Esophagus mucosa (tissue), 1 donor: ENCODE results near the gene SPSB1. TPM values are rescaled to one million over a fixed set of nuclear protein-coding genes. Genes with fewer than 3 reads are reported as not detected.
A peak's percentile ranks its signal among the peaks of the same experiment; 100 is the strongest.

Experiments
- ATAC-seq: fragments of 200-7000 bp; cut with Tn5 transposase; one replicate; pipeline ENCODE4 v1.9.1; 2020
- total RNA-seq: library from RNA; stranded (reverse); gene quantifications from one replicate; pipeline ENCODE4 v1.2.4, GENCODE V29; 2023
- donor health status: DM: yes; HTN: yes; CAD: no.

SPSB1 gene
- total RNA-seq, 1 donor from 2014 or later: 15.5 TPM

DNA sequence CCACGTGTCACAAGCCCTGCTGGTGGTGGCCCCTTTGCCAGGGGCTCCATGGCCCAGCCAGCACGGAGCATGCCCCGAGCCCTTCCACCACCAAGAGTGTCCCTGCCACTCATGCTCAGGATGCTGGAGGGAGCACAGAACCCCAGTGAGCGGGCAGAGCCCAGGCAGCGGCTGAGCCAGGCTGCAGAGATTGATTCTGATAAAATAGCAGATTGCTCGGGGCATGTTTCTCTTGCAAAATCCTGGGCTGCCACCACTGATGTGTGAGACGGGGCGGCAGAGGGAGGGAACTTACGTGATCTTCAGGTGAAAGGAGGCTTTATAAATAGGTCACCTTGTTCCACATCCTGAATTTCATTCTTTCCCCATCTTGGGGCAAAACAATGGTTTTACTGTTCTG, 53.2 kb downstream of the SPSB1 start:
- ATAC-seq: no peak

DNA sequence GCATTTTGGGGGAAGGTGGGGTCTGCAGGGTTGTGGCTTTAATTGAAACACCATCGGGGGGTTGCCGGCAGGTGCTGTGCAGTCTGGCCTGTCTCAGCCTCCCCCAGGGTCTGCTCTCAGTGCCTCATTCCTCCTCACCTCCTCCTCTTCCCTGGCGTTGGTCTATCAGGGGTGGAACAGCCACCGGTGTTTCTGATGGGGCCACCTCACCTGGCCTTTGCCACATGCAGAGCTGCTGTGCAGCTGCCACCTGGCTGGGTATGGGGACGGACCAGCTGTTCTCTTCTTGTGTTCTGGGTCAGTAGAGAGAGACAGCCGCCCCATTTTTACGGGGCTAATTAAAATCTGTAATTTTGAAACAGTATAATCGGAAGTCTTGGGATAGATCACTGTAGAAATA, 53.9 kb downstream of the SPSB1 start:
- no peak for ATAC-seq

DNA sequence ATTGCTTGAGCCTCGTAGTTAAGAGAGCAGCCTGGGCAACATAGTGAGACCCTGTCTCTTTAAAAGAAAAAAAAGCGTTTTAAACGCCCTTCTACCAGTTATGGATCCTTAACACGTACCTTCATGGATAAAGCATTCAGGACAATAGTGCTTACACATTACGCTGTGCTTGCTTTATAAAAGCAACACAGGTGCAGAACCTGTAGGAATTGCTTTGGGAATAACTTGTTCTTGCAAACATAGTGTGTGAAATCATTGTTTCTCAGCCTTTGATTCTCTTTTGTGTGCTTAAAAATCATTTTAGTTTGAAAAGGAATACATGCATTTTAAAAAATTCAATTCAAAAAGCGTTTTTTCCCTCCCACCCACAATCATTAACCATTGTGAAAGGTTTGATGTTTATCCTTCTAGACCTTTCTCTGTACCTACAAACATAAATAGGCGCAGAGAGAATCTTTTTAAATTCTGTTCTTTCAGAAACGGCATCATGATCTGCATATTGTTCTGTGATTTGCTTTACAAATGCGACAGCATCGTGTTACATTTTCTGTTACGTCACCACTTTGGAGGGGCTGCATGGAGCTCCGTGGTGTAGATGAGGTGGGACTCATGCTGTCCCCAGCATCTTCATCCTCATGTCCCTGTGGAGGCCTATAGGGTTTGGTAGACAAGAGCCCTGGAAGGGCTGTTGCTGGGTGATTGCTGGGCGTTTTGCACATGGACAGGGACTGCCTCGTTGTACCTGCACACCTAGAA, 54.6 kb downstream of the SPSB1 start:
- ATAC-seq: no peak

DNA sequence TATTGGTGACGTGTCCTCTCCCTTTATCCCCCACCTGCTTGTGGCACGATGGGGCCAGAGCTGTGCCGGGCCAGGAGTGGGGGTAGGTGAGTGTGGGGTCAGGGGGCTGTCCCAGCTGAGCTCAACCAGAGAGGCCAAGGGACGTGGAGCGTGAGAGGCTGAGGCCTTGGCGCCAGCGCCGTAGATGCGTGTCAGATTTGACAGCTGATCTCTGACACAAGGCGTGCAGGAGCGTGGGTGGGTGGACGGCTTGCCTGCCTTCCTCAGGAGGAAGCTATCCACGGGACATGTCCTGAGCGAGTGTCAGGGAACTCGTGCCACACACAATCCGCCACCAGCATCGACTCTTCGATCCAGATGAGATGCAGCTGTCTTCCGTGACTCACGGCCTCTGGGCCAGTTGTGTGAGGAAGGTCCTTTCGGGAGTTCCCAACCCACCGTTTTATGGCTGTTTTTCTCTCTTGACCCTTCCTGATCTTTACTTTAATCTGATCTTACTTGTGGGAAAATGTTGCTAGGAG, 56.7 kb downstream of the SPSB1 start:
- ATAC-seq: no peak

DNA sequence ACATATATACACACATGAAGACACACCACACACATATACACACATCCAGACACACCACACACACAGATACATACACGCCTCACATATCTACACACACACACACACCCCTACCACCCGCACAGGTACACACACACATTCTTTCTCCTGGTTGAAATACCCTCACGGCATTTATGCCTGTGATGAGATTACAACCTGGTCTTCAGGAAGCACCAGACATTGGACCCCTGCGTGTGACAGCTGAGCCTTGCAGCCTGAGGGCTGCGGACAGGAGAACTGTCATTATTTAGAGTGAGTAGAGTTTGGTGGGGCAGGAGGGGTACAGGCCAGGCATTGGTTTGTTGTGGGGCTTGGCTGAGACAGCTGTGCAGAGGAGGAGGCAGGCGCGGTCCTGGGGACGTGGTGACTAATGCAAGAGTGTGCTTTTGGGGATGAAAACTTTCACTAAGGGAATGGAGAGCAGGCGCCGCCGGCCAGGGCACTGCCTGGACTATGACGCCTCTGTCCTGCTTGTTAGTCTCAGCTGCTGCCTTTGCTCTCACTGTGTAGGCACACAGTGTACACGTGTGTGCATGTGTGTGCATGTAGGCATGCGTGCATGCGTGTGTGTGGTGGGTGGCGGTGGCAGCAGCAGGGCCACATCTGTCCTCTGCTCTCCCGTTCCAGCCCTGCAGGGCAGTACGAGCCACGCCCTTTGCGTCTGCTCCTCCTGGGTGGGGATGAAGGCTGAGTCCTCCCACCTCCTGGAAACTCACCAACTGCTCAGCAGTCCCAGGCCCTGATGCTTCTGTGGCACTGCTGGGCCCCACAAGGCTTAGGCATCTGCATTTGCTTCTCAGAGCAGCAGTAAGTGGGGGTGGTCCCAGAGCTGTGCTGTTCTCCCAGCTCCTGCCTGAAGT, 57.6 kb downstream of the SPSB1 start:
- ATAC-seq: peak; percentile 51

DNA sequence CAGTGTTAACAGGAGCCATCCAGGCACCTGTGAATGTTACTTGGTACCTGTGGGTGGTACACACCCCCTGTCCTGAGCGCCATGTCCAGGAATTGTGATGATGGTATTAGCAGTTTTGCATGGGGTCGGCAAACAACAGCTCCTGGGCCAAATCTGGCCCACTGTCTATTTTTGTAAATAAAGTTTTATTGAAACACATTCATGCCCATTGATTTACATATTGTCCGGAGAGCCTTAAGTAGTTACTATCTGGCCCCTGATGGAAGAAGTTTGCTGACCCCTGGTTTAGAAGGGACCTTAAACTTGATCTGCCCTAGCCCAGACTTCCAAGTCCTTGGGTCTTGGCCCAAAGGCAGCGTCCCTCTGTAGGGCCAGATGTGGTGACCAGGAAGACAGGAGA, 58.3 kb downstream of the SPSB1 start:
- ATAC-seq: no peak

DNA sequence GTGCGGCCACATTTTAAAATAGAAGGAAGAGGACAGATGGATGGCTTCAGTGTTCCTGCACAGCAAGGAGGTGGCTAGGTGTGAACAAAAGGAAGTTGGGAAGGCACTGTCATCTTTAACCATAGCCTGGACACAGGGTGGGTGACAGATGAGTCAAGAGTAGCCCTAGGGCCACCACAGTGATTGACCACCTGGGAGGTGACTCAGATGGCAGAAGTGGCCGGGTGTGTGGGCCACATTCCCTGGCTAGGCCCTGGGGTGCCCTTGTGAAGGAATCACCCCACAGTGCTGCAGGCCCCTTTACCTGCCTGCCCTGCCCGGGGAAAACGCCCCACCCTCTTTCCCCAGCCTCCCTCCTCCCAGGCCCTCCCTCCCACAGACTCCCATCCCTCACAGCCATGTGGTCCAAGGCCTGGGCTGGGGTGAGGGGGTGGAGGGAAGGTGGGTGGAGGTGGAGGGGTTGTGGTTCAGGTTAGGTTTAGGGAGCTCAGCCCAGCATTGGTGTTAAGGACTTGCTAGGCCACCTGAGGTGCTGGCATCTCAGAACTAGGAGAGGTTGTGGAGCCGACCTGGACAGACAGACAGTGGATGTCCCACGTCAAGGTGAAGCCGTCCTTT, 59.1 kb downstream of the SPSB1 start:
- ATAC-seq: no peak

DNA sequence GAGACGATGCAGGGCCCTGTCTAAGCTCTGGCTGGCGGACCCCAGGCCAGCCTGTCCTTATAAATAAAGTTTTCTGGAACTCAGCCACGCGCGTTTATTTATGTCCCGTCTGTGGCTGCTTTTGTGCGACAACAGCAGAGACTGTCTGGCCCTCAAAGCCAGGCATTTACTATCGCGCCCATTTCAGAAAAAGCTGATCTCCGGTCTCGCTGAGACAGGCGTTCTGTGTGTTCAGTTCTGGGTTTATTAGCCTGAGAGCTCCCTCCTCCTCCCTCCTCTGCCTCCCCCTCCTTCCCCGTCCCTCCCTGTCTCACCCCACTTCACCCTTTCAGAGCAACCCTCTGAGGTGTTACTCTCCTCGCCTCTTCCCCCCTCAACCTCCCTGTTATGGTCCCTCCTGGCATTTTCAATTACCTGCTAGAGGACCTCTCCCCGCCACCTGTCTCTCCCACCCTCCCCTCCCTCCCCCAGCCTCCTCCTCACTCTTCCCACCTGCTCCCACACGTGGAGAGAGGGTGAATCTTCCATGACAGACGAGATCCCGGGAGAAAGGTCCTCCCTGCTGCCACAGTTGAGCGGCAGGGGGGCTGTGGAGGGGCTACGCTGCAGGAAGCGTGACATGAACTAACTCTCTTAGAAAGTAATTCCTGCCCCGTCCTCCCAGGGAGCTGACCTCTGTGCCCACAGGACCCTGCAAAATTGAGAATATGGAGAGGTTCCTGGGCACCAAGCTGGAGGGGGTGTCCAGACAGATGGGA, 59.9 kb downstream of the SPSB1 start:
- no peak for ATAC-seq

DNA sequence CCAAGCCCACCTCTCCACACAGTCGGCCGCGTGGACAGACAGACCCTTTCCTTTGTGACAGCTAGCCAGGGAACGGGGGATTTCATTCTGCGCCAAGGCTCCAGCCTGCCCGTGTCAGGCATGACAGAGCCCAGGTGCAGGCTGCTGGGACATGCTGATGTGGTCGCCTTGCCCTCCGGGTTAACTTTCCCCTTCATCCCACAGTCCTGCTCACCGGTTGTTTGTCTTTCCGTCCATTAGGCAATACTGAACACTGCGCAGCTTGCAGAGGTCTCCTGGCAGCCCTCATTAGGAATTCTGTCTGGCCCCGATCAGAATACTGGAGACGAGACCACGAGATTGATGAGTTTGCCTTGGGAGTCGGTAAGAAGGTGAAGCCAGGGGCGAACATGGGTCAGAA, 62.8 kb downstream of the SPSB1 start:
- ATAC-seq: no peak

DNA sequence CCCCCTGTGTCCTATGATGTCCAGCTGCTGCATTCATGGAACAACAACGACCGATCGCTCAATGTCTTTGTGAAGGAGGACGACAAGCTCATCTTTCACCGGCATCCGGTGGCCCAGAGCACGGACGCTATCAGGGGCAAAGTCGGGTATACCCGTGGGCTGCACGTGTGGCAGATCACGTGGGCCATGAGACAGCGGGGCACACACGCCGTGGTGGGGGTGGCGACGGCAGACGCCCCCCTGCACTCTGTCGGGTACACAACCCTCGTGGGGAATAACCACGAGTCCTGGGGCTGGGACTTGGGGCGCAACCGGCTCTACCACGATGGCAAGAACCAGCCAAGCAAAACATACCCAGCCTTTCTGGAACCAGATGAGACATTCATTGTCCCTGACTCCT, 63.3 kb downstream of the SPSB1 start:
- ATAC-seq: no peak

DNA sequence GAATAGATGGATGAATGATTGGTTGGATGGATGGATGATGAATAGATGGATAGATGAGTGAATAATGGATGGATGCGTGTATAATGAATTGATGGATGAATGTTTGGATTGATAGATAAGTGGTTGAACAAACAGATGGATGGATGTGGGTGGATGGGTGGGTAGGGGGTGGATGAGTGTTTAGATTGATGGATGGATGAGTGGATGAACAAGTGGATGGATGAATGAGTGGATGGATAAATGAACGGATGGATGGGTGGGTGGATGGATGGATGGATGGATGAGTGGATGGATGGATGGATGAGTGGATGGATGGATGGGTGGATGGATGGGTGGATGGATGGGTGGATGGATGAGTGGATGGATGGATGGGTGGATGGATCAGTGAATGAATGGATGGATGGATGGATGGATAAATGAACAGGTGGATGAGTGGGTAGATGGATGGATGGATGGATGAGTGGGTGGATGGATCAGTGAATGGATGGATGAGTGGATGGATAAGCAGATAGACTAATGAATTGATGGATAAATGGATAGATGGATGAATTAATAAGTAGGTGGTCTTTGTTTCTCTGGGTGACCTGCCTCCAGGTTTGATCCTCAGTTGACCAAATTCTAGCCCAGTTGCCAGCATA, 64.3 kb downstream of the SPSB1 start:
- no peak for ATAC-seq

DNA sequence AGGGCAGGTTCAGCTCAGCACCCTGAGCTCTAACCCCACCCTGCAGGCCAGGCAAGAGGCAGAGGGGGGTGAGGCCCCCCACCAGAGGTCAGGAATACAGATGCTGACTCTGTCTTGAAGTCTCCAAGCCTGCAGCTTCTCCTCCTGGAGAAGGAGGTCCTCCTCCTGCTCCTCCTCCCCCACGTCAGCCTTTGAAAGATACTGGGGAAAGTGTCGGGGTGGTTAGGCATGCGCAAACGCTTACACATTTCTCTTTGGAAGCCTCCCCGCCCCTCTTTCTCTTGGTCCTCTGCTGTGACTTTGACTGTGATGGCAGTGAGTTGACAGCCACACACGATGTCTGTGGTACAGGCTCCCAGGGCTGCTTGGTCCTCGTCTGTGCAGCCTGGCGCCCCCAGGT, 65.3 kb downstream of the SPSB1 start:
- no peak for ATAC-seq

DNA sequence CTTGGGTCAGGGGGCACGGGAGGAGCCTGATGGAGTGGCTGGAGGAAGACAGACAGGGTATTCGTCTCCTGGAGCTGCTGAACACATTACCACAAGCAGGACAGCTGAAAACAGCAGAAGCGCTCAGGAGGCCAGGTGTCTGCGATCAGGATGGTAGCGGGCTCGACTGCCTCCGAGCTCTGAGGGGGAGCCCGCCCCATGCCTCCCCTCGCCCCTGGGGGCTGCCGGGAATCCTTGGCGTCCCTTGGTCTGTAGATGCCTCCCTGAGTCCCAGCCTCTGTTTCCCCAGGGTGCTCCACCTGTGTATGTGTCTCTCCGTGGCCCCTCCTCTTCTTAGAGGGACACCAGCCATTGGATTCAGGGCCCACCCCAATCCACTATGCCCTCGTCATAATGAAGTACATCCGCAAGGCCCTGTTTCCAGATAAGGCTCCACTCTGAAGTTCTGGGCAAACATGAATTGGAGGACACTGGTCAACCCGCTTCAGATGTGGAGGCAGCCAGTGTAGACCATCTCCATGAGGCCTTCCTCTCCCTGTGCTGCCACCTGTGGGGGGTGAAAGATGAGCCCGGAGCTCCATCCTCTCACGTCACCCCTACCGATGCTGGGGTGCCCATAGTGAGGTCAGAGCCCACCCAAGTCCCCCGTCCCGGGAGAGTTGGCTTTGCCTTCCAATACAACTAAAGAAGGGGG, 67.8 kb downstream of the SPSB1 start:
- no peak for ATAC-seq

DNA sequence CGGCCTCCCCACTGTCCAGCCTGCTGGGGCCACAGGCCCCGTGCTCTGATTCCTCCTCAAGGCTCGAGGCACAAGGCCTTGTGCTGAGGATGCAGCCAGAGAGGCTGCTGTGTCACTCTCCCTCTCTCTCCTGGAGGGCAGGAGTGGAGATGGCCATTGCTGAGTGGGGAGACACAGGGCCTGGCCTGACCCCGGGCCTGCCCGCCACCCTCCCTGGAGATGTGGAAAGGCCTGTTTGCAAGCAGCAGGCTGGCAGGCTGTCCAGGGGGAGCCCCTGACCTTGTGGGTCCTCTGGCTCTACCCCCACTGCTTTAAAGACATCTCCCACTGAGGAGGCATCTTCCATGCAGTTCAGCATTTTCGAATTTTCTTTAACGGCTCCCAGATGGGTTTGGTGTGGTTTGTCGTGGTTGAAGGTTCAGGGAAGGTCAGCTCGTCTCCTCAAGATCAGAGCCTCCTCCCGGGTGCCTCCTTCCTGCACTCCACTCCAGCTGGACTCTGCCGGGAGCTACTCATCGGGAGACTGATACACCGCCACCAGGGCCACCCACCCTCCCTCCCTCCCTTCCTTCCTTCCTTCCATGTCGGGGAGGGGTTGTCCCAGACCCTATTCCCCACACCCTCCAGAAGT, 69.1 kb downstream of the SPSB1 start:
- no peak for ATAC-seq

DNA sequence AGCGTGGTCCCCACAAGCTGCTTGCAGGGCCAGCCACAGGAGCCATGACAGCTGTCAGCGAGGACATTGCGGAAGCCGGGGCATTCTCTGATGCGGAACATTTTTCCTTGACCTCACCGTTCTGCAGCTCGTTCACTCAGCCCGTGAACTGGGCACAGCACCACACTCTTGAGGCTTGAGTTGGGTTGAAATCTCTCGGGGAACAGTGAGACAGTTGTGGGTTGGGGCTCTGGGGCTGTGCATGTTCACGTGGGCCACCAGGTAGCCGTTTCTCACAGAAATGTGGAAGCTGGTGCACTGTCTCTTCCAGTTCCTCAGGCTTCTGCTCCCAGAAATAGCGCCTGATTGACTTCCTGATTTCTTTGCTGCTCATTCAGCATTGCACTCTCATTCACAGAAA, 69.8 kb downstream of the SPSB1 start:
- no peak for ATAC-seq

DNA sequence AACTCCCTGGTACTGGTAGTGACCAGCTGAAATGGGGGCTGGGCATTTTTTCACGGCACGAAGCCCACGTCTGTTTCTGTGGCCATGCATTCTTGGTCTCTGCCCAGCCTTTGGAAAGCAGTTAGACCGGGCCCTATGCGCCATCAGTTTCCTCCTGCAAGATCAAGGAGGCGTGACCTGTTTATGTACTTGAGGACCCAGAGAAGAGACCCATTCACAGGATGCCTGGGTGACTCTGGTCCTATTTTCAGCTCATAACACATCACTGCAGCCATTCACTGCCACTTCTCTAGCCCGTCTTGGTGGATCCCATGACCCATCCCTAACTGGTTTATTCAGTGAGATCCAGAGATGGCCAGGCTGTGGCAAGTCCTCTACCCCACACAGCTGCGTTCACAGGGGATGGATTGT, 70.4 kb downstream of the SPSB1 start:
- no peak for ATAC-seq

DNA sequence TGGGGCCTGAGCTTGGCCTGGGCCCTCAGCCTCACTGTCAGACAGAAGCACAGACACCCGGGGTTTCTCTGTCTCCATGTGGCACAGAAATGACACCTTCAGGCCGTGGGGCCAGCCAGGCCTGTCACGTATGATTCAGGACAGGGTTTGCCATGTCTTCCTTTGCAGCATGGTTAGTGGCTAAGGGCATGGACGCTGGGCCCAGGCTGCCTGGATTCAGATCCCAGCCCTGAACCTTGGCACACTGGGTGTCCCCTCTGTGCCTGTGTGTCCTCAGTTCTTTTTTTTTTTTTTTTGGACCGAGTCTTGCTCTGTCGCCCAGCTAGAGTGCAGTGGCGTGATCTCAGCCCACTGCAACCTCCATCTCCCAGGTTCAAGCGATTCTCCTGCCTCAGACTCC, 73.6 kb downstream of the SPSB1 start:
- ATAC-seq: no peak

DNA sequence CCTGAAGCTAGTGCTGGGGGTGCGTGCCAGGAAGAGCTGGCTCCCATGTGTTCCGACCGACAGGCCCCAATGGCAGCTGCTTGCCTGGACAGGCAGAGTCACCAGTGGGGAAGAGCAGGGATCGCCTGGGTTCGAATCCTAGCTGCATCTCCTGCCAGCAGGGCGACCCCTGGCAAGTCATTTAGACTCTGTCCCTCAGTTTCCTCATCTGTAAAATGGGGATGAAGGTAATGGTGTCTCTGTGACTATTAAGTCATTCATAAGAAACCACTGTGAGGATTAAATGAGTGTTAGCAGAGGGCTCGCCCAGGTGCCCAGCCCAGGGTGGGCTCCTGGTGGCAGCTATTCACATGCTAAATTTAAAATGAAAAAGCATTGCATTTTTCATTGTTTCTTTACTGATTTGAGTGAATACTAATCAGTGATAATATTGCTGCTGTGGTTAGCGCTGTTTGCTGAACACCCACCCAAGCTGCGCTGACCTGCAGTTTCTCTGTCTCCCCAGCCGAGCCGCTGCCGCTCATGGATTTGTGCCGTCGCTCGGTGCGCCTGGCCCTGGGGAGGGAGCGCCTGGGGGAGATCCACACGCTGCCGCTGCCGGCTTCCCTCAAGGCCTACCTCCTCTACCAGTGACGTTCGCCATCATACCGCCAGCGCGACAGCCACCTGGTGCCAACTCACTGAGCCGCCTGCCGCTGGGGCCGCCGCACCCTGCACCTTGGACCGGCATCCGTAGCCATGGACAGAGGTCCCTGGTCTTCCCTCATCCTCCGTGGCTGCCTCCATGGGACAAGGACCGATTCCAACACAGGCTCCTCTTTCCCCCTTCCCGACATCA, 74.5 kb downstream of the SPSB1 start:
- no peak for ATAC-seq

DNA sequence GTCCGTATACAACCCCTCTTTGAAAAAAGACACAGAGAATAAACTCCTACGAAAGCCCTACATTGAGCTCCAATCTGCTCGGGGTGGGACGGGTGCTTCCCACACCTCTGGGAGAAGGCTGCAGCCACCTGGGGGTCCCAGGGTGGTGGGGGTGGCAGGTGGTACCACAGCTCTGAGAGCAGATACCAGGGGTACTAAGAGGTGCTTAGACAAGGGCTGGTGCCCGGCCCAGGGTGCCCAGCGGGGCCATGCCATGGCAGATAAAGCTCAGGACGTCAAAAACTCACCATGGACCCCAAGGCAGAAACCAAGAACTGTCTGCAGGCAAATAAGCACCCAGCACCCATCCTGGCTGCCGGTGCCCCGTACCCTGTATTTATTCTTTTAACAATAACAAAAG, 75.1 kb downstream of the SPSB1 start:
- ATAC-seq: no peak

DNA sequence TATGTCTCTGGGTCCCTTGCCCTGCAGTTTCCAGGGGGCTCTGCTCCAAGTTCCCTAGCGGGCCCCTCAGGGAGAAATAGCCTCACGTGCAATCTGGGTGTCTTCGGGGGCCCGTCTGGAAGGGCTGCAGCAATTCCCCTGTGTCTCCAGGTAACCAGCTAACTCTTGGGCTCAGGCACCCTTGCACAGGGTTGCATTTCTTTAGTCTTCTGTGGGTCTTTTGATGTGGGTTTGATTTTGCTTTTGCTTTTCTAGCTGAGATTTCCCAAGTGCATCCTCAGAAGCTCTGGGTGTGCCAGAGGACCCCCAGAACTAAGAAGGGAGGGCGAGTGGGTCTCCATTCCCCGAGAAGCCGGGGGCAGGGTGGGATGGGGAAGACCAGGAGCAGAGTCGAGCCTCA, 75.7 kb downstream of the SPSB1 start:
- no peak for ATAC-seq
